NCI-H2081 treated with DMSO at 0.1 percent for 48 hours (cell line): ENCODE results near the gene IFNA14.
"Not testable (repeated sequence)": the region's sequence is repeated elsewhere in the genome, so short reads cannot be mapped to it uniquely, and the experiment has no call there.

Source experiments
- DNase-seq: peaks from one replicate; lab custom pipeline; 2025; lab: John Stamatoyannopoulos, UW

The IFNA14 gene

DNA sequence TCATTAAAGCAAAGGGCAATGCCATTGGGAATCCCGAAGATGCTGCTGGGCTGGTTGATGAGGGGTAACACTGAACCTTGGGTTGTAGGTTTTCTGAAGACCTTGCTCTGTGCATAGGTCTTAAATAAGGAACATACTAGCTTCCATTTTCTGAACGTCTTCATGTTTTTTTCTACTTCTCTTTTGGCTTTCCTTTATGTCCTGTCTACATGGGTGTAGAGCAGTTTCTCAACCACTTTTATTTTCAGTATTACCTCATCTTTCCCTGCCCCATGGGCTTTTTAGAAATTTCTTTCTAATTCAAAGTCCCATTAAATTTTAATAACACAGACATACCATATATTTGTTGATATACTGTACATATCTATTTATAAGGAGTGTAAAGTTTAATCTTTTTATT is at the start of gene IFNA14:
IFNA14 (minus strand) TSS at position 95 of the 400 bp plus-strand sequence; CDS start at position 25, 70 bp downstream.
- DNase-seq = no peak

DNA sequence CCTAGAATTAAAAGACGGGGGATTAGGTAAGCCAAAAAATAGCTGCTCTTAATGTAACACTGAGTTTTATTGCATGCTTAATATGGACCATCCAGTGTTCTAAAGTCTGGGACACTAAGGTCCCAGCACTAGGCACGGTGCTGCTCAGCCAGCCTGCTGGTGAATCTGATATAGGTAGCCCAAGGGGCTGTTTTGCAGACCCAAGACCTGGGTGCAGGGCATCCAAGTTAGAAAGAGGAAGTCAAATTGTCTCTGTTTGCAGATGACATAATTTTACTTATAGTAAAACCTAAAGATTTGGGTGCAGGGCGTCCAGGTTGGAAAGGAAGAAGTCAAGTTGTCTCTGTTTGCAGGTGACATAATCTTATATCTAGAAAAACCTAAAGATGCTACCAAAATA is 47.5 kb upstream of the IFNA14 start:
- DNase-seq = no peak

DNA sequence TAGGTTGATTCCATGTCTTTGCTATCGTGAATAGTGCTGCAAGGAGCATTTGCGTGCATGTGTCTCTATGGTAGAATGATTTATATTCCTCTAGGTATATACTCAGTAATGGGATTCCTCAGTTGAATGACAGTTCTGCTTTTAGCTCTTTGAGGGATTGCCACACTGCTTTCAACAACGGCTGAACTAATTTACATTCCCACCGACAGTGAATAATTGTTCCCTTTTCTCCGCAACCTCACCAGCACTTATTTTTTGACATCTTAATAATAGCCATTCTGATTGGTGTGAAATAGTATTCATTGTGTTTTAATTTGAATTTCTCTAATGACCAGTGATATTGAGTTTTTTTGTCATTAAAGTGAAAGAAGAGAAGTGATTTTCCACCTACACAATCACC is 46.9 kb upstream of the IFNA14 start:
- no peak for DNase-seq

DNA sequence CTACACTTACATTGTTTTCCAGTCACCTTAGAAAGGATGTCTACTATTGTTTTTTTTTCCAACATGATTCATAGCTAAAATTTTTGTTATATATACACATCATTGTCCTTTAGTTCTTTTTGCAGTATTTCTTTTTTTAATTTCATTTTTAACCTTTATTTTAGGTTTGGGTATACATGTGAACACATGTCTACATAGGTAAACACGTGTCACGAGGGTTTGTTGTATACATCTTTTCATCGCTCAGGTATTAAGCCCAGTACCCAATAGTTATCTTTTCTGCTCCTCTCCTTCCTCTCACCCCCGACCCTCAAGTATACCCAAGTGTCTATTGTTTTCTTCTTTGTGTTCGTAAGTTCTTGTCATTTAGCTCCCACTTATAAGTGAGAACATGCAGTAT is 46.3 kb upstream of the IFNA14 start:
- DNase-seq = no peak

DNA sequence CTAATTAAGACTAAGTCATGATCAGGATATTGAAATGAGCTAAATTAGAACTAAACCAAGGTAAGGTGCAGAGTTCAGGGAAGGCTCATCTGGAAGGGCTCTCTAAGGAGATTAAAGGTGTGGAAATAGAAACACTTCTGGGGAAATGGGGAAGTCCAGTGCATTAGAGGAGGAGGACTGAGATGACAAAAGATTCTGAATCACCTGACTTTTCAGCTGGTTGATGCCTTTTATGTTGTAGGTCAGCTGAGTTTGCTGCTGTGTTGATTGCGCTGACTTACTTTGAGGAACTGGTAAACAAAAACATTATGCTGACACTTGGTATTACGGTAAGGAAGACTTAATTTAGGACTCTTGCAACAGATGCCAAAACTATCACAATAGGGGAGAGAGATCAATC is 41.5 kb upstream of the IFNA14 start:
- no peak for DNase-seq

DNA sequence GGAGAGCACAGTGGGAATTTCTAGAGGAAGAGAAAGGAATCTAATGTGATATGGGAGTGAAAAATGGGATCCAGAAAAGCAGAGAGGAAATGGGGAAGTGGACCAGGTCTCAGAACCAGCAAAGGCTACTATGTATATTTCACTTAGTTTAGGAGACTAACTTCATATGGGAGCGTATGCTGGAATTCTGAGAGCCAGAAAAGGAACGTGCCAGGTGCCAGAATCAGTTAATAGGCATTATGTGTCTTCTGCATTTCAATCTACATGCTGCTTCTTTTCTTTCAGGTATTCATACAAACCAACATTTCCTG is 28.5 kb upstream of the IFNA14 start:
- no peak for DNase-seq

DNA sequence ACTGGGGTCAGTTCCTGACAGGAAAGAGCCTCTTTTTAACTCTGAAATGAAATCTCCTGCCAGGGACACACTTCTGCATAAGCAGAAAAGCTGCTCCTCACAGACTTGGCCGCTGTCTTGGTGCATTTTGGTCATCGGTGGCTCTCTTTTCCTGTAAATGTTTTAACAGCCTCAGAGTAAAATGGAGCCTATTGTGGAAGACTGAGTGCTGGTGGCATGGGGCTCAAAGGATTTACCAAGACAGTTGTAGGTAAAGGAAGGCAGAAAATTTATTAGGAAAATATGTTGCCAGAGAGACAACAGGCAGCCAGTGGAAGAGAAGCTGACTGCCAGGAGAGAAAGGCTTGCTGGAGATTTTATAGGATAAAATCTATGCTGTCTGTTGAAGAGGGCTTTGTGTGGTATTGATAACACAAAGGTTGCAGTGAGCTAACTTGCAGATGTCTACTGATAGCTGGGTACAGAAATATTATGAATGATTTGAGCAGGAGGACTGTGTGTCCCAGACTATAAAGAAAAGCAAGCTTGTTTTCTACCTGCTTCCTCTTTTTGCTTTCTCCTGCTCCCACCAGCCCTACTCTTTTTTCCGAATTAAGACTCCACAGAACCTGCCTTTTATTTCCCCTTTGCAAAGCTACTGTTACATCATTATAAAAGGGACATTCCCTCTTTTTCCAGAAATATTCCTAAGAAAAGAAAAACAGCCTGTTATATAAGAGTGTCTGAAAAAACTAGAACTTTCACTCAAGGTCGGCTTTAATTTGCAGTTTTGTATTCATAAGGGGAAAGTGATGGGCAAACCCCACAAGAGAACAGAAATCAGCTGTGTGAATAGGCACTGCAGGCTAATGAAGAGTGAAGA is 27.9 kb upstream of the IFNA14 start:
- no peak for DNase-seq

DNA sequence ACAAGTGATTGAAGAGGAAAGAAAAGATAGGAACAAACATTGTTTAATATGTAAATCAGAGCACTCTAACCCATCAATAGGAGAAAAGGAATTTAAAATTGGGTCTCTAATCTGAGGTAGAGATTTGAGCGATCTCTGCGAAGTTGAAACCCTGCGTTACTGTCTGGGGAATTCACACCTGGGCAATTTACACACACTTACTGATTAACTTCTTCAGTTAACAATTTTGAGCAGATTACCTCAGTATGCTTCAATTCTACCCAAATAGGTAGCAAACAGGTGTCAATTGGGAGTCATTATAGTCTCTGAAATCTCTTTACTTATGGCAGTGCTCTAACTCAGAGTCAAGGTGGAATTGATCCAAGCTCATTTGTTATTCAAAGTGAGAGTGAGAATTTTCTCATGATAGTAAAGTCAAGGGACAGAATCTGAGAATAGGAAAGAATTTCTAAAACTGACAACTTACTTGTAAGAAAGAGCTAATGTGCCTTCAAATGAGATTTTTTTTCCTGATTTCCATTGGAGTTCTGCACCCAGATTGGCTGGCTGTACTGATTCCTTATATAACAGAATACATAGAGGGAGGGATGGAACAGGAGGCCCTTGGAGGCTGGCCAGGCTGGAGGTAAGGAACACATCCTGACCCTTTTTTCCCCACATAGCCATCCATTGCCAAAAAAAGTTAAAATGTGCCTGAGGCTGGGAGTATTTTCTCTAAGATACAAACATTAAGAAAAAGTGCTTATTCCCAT is 27.1 kb upstream of the IFNA14 start:
- no peak for DNase-seq

DNA sequence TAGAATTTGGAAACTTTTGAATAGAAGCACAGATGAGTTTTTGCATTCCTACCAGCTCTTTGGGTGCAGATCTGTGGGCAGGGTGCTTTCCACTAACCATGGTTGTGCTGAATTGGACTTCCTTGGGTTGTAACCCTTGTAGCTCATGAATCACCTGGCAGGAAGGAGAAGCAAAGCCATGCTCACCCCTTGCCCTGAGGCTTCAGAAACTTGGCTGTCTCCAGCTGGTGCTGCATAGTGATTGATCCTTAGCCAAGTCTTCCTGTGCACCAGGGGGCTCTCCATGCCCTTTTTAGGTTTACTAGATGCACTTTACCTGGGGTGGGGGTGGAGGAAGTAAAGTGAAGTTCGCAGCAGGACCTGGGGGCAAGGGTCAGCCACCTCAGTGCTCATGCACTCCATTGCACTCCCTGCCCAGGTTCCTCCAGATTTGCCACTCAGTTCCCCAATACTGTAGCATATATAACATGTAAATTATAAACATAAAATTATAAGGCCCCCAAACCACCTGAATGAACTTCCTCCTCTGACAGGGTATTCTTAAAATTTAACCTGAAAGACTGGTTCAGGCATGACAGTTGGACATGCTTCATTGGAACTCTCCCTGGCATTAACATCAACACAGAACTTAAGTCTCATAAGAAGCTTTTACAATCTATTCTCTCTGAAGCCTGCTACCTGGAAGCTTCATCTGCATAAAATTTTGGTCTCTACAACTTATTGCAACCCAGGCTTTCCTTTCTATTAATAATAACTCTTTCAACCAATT is 25.8 kb upstream of the IFNA14 start:
- DNase-seq = no peak

DNA sequence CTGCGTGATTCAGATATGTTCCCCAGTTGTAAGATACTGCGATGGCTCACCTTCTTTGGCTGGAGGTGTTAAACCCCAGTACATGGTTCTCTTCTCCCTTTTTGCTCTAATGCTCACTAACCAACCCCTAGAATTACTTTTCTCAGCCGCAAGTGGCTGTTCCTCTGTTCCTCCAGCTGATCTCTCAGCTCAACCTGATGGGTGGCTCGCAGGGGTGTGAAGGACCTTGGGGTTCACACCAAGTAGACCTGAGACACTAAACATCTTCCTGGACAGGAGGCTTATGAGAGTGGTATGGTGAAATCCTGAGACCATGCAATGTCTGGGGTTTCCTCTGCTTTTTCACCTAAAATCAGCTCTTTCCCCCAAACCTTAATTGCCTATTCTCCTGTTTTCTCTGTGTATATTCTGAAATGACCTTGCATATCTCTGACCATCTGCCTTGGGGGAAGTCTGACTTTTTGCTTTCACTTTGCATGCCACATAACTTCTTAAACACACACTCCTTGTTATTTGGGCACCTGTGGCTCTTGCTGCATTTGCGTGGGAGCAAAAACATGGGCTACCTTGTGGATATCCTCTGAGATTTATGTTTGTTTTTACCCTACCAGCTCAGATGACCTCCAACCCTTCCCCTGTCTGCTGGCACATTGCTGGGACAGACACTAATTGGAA is 15.9 kb upstream of the IFNA14 start:
- no peak for DNase-seq

DNA sequence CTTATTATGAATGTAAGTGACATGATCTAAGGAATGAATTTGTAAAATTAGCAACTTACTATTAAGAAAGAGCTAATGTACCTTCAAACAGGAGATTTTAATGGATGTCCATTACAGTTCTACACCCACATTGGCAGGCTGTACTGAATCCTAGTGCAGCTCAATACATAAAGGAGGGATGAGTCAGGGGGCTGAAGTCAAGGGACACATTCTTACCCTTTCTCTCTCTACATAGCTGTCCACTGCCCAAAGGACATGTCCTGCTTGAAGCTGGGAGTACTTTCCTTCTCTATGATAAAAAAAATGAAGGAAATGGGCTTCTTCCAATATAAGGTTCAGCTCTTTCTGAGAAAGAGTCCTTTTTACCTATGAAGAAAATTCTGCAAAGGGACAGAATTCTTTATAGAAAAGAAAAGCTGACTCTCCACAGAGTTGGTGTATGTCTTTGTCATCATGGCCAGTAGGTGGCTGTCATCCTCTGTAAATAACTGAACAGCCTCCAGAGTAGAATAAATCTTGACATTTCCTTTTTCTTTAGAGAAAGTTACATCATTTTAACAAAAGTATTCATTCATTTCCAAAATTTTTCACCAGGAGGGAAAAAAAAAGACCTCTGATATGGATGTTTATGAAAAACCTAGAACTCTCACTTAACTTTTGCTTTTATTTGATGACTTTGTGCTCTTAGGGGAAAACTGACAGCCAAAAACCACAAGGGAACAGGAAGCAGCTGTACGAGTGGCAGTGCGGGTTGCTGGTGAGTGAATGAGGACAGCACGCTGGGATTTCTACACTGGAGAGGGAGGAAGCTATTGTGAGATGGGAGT is 13.1 kb upstream of the IFNA14 start:
- peak; percentile 43 for DNase-seq

DNA sequence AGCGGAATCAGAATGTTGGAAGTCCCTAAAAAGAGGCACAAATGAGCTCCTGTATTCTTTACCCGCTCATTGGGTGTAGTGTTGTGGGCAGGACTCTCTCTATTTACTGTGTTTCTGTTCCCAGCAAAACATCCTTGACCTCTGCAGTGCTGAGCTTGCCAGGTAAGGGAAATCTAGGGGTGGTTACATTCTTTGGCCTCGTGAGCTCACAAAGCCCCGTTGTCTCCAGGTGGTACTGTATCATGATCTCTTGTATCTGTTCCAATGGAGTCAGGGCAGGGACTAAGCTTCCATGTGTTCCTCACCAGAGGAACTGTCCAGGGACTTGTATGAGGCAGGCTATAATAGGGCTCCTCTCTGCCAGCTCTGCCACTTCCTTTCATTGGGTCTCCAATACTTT is 11.8 kb upstream of the IFNA14 start:
- DNase-seq = no peak

DNA sequence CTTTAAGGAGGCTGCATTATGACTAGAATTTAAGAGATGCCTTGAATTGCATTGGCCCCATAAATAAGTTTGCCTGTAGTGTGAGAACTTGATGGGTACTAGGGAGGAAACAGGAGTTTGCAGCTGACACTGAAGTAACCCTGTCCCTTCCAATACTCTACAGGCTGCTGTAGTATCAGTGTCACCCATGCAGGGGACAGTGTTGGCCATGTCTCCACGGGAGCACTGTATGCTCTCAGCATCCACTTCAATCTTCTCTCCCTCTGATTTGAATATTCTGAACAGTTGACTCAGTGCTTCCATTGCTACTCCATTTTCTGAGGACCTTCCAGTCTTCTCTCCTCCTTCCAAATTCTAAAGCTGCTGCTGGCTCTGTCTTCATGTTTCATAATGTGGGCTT is 11.4 kb upstream of the IFNA14 start:
- DNase-seq = no peak

DNA sequence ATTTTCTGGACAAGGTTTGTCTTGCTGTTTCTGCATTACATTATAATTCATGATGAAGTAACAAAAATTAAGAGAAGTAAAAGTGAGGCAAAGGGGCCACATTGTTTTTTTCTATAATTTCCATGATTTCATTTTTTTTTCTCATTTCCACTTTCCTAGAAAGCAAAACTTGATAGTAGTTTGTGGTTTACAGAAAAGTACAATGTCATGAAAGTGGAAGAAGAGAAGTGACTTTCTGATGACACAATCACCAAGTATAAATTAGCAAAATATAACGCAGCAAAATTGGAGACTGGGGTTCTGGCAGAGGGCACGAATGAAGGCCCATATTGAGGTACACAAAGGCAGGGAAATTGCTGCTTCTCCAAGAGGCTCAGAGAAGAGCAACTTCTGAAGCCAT is 5.0 kb upstream of the IFNA14 start:
- DNase-seq = no peak

DNA sequence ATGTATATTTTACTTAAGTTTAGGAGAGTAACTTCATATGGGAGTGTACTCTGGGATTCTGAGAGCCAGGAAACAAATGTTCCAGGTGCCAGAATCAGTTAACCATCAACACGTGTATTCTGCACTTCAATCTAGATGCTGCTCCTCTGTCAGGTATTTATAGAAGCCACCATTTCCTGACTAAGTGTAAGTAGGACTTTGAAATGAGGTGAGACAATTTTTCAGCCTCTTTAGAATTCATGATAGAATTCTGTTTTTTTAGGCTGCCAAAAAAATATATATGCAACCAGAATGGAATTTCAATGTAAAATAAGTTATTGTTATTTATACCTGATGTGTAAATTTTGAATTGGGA is 3.5 kb downstream of the IFNA14 start:
- DNase-seq = not testable (repeated sequence)

DNA sequence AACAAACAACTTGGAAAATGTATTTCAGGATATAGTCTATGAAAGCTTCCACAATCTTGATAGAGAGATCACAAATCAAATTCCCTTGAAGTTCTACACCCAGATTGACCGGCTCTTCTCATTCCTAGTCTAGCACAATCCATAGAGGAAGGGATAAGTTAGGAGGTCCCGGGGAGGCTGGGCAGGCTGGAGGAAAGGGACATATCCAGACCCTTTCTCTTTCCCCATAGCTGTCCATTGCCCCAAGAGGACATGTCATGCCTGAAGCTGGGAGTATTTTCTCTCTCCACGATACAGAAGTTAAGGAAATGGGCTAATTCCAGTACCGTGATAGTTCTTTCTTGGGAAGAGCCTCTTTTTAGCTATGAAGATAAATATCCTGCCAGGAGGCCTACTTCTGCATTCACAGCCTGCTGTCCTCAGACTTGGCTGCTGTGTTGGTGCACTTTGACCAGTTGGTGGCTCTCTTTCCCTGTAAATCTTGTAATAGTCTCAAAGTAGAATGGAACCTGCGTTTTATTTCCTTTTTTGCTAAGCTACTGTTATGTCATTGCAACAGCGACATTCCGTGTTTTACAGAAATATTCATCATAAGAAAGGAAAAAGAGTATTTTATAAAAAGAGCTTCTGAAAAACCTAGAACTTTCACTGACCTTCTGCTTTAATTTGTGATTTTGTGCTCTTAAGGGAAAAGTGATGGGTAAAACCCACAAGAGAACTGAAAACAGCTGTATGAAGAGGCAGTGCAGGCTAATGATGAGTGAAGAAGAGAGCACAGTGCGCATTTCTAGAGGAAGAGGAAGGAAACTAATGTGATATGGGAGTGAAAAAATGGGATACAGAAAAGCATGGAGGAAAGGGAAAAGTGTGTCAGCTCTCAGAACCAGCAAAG is 4.1 kb downstream of the IFNA14 start:
- peak; percentile 12 for DNase-seq

DNA sequence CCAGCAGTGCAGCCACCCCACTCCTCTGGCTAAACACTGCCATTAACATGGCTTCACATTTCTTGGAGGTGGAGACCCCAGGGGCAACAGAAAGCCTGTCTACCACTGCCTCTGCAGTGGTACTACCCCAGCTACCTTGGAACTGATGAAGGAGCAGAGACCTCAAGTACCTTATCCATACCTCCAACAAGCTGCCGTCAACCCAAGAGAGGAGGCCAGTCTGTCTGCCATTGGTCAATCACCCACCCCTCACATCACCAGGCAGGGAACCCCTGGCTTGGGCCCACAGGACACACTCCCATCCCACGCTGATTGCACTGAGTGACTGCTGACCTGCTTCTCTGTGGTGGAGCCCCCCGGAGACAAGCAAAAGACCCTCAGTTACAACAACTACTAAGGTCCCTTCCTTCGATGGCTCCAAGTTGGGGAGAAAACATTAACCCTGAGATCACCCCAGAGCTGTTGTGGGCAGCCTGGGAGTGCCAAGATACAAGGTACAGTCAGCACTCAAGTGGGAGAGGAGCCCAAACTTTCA is 5.6 kb downstream of the IFNA14 start:
- DNase-seq = no peak

DNA sequence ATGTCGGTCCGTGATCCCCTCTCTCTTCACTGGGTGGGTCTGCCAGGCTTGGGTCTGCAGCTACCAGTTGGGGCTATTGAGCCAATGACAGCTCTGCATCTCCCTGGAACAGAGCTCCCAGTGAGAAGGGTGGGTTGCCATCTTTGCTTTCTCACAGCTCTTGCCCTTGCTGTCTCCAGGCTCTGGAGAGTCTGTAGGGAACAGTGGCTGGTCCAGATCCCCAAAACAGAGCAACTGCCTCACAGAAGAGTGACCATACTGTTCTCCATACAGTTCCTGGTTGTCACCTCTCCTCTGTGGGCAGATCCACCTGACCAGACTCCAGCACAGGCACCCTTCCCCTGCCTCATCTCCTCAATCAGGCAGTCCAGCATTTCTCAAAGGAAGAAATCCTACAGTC is 6.5 kb downstream of the IFNA14 start:
- DNase-seq = no peak

DNA sequence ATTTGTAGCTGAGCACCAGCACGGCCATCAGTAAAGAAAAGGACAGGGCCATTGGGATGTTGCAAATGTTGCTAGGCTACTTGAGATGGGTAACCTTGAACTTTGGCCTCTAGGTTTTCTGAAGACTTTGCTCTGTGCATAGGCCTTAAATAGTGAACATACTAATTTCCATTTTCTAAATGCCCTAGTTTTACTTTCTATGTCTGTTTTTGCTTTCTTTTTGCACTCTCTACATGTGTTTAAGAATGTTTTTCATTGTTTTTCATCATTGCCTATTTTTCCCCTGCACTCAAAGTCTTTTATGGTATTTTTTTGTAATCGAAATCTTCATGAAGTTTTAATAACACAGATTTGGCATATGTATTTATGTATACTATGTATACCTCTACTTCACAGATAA is 11.7 kb downstream of the IFNA14 start, which contains the start of gene IFNA17:
IFNA17 (minus strand) TSS at position 101 of the 400 bp plus-strand sequence; CDS start at position 52, 49 bp downstream.
- no peak for DNase-seq

DNA sequence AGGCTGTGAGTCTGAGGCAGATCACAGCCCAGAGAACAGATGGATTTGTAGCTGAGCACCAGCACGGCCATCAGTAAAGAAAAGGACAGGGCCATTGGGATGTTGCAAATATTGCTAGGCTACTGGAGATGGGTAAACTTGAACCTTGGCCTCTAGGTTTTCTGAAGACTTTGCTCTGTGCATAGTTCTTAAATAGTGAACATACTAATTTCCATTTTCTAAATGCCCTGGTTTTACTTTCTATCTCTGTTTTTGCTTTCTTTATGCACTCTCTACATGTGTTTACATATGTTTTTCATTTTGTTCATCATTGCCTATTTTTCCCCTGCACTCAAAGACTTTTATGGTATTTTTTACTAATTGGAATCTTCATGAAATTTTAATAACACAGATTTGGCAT is 22.6 kb downstream of the IFNA14 start, which contains the start of gene IFNA16:
IFNA16 (minus strand) TSS at position 101 of the 400 bp plus-strand sequence; CDS start at position 95, 6 bp downstream.
- not testable (repeated sequence) for DNase-seq
